ENCODE measurements around the gene WBP2NL.
"Not testable (repeated sequence)": the region's sequence is repeated elsewhere in the genome, so short reads cannot be mapped to it uniquely, and the experiment has no call there.

The WBP2NL gene

GRCh38 chr22:42035256-42035655 is 36.7 kb downstream of the WBP2NL start:
- no peak for DNase-seq

- peak; percentile 43 for DNase-seq
Measured at GRCh38 chr22:42039271-42039670, 40.7 kb downstream of the WBP2NL start.

GRCh38 chr22:42041784-42042183 is 43.2 kb downstream of the WBP2NL start:
- DNase-seq = no peak

GRCh38 chr22:42050641-42051180 is 52.1 kb downstream of the WBP2NL start:
- DNase-seq = no peak

- DNase-seq = no peak
Measured at GRCh38 chr22:42052765-42053164, 54.2 kb downstream of the WBP2NL start.

GRCh38 chr22:42056757-42057511 is 58.3 kb downstream of the WBP2NL start:
- DNase-seq = no peak

GRCh38 chr22:42060489-42060888 is 61.9 kb downstream of the WBP2NL start:
- DNase-seq = no peak

- DNase-seq = no peak
Measured at GRCh38 chr22:42061041-42061440, 62.5 kb downstream of the WBP2NL start.

- no peak for DNase-seq
Measured at GRCh38 chr22:42062506-42063170, 64.0 kb downstream of the WBP2NL start.

GRCh38 chr22:42064629-42065028 is 66.0 kb downstream of the WBP2NL start:
- no peak for DNase-seq

- DNase-seq = no peak
Measured at GRCh38 chr22:42065438-42066125, 67.0 kb downstream of the WBP2NL start.

- no peak for DNase-seq
Measured at GRCh38 chr22:42066126-42066761, 67.7 kb downstream of the WBP2NL start.

- no peak for DNase-seq
Measured at GRCh38 chr22:42066937-42067336, 68.3 kb downstream of the WBP2NL start.

GRCh38 chr22:42067671-42068251 is 69.2 kb downstream of the WBP2NL start:
- no peak for DNase-seq

GRCh38 chr22:42068291-42068690 is 69.7 kb downstream of the WBP2NL start:
- DNase-seq = no peak

GRCh38 chr22:42069801-42070516 is 71.4 kb downstream of the WBP2NL start:
- DNase-seq = no peak

- peak; percentile 95 for DNase-seq
Measured at GRCh38 chr22:42070517-42071422, 72.2 kb downstream of the WBP2NL start, which contains the start of gene NAGA. TSS of gene NAGA (minus strand) at chr22:42070812. CDS start at chr22:42070297, 515 bp downstream.

- not testable (repeated sequence) for DNase-seq
Measured at GRCh38 chr22:42071508-42071907, 72.9 kb downstream of the WBP2NL start.

GRCh38 chr22:42072606-42073330 is 74.2 kb downstream of the WBP2NL start:
- no peak for DNase-seq

GRCh38 chr22:42073621-42074041 is 75.0 kb downstream of the WBP2NL start:
- DNase-seq = no peak
